Skeletal muscle tissue (tissue), 4 donors: Measurements from ENCODE around the gene IARS1. TPM values are rescaled to one million over a fixed set of nuclear protein-coding genes. Genes with fewer than 3 reads are reported as not detected.

Experiments
- H3K27ac ChIP-seq: one replicate; pipeline ENCODE4 v1.7.0; 2013; ENCODE audit warnings: mild to moderate bottlenecking, low read depth, low read length, inconsistent platforms
- H3K27me3 ChIP-seq, 3 donors: one replicate each; pipeline ENCODE4 v1.7.0; 2013; ENCODE audit warnings: low read length in 3 of 3; ENCODE audit not compliant: control insufficient read depth in 3 of 3, insufficient read depth in 3 of 3
- H3K36me3 ChIP-seq, 3 donors: one replicate each; pipeline ENCODE4 v1.7.0; 2013; ENCODE audit warnings: low read length in 3 of 3; ENCODE audit not compliant: control insufficient read depth in 3 of 3, insufficient read depth in 3 of 3
- H3K4me1 ChIP-seq, 3 donors: one replicate each; pipeline ENCODE4 v1.7.0; 2013; ENCODE audit warnings: low read length in 3 of 3, mild to moderate bottlenecking in 3 of 3; ENCODE audit not compliant: control insufficient read depth in 3 of 3, insufficient read depth in 3 of 3
- H3K4me3 ChIP-seq, 3 donors: one replicate each; pipeline ENCODE4 v1.7.0; 2013; ENCODE audit warnings: low read length in 3 of 3
- H3K9ac ChIP-seq, 3 donors: one replicate each; pipeline ENCODE4 v1.7.0; 2013; ENCODE audit warnings: low read length in 3 of 3, mild to moderate bottlenecking in 3 of 3, moderate library complexity in 2 of 3, low read depth in 1 of 3
- H3K9me3 ChIP-seq, 3 donors: one replicate each; pipeline ENCODE4 v1.7.0; 2013; ENCODE audit warnings: low read length in 3 of 3; ENCODE audit not compliant: control insufficient read depth in 3 of 3
- total RNA-seq: library from RNA; depleted of rRNA; stranded (reverse); fragments of >200 nt; gene quantifications from one replicate; pipeline ENCODE4 v1.2.3, GENCODE V29; 2014
- donor health status: Osteomylitis.

Gene IARS1
- total RNA-seq, 1 donor from 2014 or later = 125 TPM

DNA sequence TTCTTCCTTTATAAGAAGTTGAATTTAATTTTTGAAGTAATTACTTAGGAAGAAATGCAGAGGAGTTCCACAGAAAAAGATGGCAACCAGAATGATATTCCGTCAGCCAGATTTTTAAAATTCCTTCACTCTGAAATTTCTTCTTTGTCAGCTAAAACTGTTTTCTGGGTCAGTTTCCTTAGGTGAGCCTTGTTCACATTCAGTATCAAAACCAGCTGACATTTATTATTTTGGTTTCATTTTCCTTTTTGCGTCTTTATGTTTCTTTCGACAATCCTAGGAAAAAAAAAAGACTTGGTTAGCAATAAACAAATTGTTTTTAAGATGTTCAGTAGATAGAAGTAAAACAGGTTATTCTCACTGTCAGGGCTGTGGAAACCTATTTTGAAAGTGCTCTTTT lies 4.1 kb upstream of the IARS1 start:
- Histone ChIP-seq H3K36me3 (peaks cover 15 to 46% (median 24%) of the 10 kb centered on the region in 3 donors), H3K9me3 (no peaks in the 10 kb centered on the region), H3K9ac (no peak overlapping the region), H3K27me3 (no peaks in the 10 kb centered on the region), H3K4me3 (no peak overlapping the region), H3K27ac (no peak overlapping the region), H3K4me1 (peaks cover 11 to 14% (median 11%) of the 10 kb centered on the region in 3 donors)

DNA sequence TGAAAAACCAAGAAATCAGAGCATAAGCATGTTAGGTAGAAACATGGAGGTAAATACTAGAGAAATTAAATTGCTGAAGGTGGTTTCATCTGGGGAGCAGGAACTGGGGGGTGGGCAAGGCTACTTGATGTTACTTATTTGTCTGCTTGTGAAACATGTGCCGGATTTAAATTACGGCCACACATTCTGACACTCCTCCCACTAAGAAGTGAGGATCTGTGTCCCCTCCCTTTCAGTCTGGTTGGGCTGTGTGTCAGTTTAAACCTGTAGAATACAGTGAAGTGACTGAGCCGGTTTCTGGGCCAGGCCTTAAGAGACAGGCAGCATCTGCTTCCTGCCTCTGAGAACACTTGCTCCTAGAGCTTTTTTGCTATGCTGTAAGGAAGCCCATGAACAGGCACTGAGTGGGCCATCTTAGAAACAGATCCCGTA lies 2.3 kb upstream of the IARS1 start:
- Histone ChIP-seq H3K27me3 (no peaks in the 10 kb centered on the region), H3K4me1 (peaks cover 17 to 21% (median 20%) of the 10 kb centered on the region in 3 donors), H3K27ac (no peak overlapping the region), H3K36me3 (peaks cover 7 to 32% (median 14%) of the 10 kb centered on the region in 3 donors), H3K9me3 (no peaks in the 10 kb centered on the region), H3K4me3 (no peak overlapping the region), H3K9ac (no peak overlapping the region)

DNA sequence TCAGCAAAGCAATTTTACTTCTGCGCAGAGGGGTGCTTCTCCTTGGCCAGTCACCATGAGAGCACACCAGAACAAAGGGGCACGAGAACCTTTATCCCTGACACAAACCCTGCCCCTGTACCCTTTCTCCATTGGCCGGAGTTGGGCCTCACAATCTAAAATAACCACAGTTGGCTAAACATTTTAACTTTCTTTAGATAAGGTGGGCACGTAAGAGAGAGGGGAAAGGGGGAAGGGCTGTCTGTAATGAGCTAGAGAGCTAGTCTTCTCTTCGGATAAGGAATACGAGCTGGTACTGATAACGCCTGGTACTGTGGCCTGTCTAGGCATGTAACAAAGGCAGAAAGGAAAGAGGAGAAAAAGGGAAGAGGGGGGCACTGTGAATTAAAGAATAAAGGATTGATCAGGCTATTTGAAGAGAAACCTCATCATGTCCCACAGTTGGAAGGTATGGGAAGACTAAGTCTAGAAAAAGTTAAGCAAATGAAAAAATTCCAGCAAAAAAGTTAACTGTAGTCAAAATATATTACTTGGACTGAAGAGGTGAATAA lies 1.8 kb upstream of the IARS1 start:
- no peak overlapping the region for H3K27ac ChIP-seq
- no peak overlapping the region for H3K4me3 ChIP-seq
- H3K4me1 ChIP-seq = peaks cover 17 to 21% (median 20%) of the 10 kb centered on the region in 3 donors
- H3K9me3 ChIP-seq = no peaks in the 10 kb centered on the region
- no peaks in the 10 kb centered on the region for H3K27me3 ChIP-seq
- H3K36me3 ChIP-seq = peaks cover 5 to 27% (median 14%) of the 10 kb centered on the region in 3 donors
- peak overlapping the region in 1 of 3 donors; percentile 87 for H3K9ac ChIP-seq

DNA sequence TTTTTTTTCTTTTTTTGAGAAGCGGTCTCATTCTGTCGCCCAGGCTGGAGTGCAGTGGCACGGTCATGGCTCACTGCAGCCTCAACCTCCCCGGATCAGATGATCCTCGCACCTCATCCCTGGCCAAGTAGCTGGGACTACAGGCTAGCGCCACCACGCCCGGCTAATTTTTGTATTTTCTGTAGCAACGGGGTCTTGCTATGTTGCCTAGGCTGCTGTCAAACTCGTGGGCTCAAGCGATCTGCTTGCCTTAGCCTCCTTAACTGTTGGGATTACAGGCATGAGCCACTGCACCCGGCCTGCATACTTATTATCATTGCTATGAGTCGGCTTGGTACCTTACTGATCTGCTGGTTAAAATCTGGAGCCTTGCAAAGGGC lies 790 bp upstream of the IARS1 start:
- Histone ChIP-seq H3K9me3 (no peaks in the 10 kb centered on the region), H3K9ac (peak overlapping the region; percentile 76 to 87 (median 85)), H3K36me3 (peaks cover 4 to 23% (median 12%) of the 10 kb centered on the region in 3 donors), H3K4me3 (peak overlapping the region; percentile 87 to 97 (median 95)), H3K4me1 (peaks cover 17 to 21% (median 20%) of the 10 kb centered on the region in 3 donors), H3K27ac (peak overlapping the region; percentile 61), H3K27me3 (no peaks in the 10 kb centered on the region)

DNA sequence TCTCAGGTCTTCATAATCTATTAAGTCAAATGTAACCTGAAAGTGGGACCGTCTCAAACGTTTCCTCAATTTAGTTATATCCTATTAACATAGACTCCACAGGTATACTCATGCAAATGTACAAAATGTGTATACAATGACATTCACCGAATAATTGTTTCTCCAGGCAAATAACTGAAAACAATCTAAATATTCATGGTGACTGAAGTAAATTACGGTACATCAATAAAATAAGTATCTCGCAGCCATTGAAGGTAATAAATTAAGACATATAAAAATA lies 482 bp downstream of the IARS1 start:
- Histone ChIP-seq H3K9me3 (no peaks in the 10 kb centered on the region), H3K4me3 (peak overlapping the region; percentile 87 to 97 (median 95)), H3K4me1 (peaks cover 17 to 21% (median 20%) of the 10 kb centered on the region in 3 donors), H3K36me3 (peaks cover 0 to 20% (median 3%) of the 10 kb centered on the region in 3 donors), H3K9ac (peak overlapping the region; percentile 85 to 87 (median 86)), H3K27me3 (no peaks in the 10 kb centered on the region), H3K27ac (peak overlapping the region; percentile 61)

DNA sequence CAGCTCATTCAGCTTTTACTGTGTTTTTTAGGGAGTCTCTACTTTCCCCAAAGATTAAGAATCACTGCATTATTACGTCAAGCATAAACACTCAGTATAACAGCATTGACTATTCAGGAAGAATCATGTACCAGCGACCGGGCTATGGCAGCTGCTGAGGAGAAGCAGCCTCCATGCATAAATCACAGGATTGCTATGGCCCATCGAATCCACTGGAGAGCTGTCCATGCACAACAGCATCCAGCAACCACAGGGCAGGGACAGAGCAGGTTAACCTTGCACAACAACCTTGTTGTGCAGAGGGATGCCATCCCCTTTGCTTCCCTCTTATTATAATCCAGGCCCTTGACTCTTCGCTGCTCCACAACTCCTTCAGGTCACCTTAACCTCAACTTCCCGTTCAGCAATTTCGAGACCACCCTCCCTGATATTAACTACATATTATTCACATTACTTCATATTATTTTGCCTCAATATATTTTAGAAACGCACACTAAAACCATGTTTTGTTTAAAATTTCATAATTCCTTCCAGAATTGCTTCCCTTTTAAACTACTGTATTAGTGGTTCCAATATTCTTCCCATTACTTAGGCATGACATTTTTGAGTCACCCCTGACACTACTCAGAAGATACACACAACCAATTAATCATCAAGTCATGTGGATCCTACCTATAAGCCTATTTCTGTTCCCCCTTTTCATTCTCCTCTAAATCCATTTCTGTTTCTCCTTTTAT lies 991 bp downstream of the IARS1 start:
- H3K9ac ChIP-seq = peak overlapping the region; percentile 85 to 87 (median 86)
- no peaks in the 10 kb centered on the region for H3K9me3 ChIP-seq
- H3K27ac ChIP-seq = peak overlapping the region; percentile 61
- no peaks in the 10 kb centered on the region for H3K27me3 ChIP-seq
- H3K36me3 ChIP-seq = peaks cover 0 to 20% (median 3%) of the 10 kb centered on the region in 3 donors
- peaks cover 17 to 21% (median 20%) of the 10 kb centered on the region in 3 donors for H3K4me1 ChIP-seq
- peak overlapping the region; percentile 87 to 97 (median 95) for H3K4me3 ChIP-seq

DNA sequence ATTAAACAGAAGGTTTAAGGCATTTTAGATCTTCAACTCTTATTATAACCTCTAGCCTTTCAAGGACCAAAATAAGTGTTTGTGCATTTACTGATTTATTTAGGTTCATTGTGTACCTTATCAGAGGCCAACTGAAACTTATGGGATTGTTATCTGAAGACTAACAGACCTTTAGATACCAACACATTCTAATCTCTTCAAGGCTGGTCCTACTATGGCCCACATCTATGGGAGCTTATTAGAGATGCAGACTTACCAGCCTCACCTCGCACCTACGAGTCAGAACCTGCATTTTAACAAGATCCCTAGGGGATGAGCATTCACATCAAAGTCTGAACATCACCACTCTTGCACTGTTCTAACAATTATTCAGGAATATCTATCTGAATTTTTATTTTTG lies 1.9 kb downstream of the IARS1 start:
- H3K36me3 ChIP-seq = peaks cover 0 to 13% (median 3%) of the 10 kb centered on the region in 3 donors
- peaks cover 17 to 21% (median 20%) of the 10 kb centered on the region in 3 donors for H3K4me1 ChIP-seq
- no peak overlapping the region for H3K9ac ChIP-seq

DNA sequence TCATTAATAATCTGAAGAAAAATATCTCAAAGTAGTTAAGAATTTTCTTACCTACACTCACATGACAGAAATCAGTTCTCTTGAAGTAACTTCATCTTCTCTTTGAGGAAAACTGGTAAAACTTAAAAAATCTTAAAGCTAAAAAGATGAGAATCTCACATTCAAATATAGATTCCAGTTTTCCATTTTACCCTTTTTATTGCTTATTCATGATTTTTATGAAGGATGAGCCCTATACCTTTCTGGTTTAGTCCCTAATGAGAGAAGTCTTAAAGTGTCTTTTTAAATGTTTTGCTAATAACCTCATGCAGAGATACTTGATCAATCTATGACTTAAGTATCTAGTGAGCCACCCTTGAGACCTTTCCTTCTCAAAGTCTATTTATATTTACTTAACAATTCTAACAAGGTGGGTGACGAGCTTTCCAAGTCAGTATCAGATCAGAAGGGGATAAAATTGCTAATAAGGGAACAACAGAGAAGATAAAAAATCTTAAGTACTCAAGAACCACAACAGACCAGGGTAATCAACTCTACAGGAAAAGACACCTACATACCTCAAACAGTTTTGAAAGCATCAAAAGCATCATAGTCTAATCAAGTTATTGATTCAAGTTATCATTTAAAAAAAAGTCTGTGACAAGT lies 2.6 kb downstream of the IARS1 start:
- no peak overlapping the region for H3K9ac ChIP-seq
- no peaks in the 10 kb centered on the region for H3K27me3 ChIP-seq

More for the DNA sequence above, 1.9 kb downstream of the IARS1 start:
- H3K27ac ChIP-seq = no peak overlapping the region
- H3K27me3 ChIP-seq = no peaks in the 10 kb centered on the region
- no peak overlapping the region for H3K4me3 ChIP-seq
- H3K9me3 ChIP-seq = no peaks in the 10 kb centered on the region

DNA sequence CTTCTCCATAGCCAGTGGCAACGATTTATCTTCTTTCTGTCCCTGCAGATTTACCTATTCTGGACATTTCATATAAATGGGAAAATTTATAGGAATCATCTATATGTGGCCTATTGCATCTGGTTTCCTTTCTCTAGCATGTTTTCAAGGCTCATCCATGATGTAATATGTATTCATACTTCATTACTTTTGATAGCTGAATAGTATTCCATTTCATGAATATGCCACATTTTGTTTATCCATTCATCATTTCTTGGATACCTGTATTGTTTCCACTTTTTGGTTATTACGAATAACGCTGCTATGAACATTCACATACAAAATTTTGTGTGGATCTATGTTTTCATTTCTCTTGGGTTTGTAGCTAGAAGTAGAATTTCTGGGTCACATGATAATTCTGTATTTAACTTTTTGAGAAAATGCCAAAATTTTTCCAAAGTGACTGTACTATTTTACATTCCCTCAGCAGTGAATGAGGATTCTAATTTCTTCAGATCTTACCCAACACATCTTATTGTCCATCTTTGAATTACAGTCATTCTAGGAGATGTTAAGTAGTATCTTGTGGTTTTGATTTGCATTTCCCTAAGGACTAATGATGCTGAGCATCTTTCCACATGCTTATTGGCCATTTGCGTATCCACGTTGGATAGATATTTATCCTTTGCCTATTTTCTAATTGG lies 3.6 kb downstream of the IARS1 start:
- peaks cover 8 to 24% (median 11%) of the 10 kb centered on the region in 3 donors for H3K36me3 ChIP-seq
- H3K27ac ChIP-seq = no peak overlapping the region
- peaks cover 17 to 21% (median 20%) of the 10 kb centered on the region in 3 donors for H3K4me1 ChIP-seq
- H3K9ac ChIP-seq = no peak overlapping the region
- H3K4me3 ChIP-seq = no peak overlapping the region
- H3K9me3 ChIP-seq = no peaks in the 10 kb centered on the region
- no peaks in the 10 kb centered on the region for H3K27me3 ChIP-seq

More for the DNA sequence above, 2.6 kb downstream of the IARS1 start:
- H3K36me3 ChIP-seq = peaks cover under 1 to 14% (median 3%) of the 10 kb centered on the region in 3 donors
- no peak overlapping the region for H3K27ac ChIP-seq
- H3K9me3 ChIP-seq = no peaks in the 10 kb centered on the region
- H3K4me1 ChIP-seq = peaks cover 17 to 21% (median 20%) of the 10 kb centered on the region in 3 donors
- H3K4me3 ChIP-seq = no peak overlapping the region
